BE2C (cell line): ENCODE measurements around the gene CAMK1.

Source experiments
- DNase-seq: peaks from one replicate; pipeline ENCODE4 v3.0.0-alpha.2; 2020
- H3K27me3 ChIP-seq: fragments of 250-450 bp; sonication (Bioruptor Pico); 2 replicates; pipeline ENCODE4 v1.5.1; 2020; ENCODE audit warnings: mild to moderate bottlenecking
- H3K36me3 ChIP-seq: fragments of 250-450 bp; sonication (Bioruptor Pico); 2 replicates; pipeline ENCODE4 v1.5.1; 2020; ENCODE audit warnings: mild to moderate bottlenecking
- H3K4me1 ChIP-seq: fragments of 250-450 bp; sonication (Bioruptor Pico); 2 replicates; pipeline ENCODE4 v1.5.1; 2020
- H3K4me3 ChIP-seq: 2 replicates; pipeline ENCODE4 v1.5.1; 2011; ENCODE audit warnings: low read depth, low read length
- H3K9me3 ChIP-seq: fragments of 250-450 bp; sonication (Bioruptor Pico); 2 replicates; pipeline ENCODE4 v1.5.1; 2020
- TF ChIP-seq, protein P1 (sequence below): IDR thresholded peaks from 2 replicates; pipeline ENCODE4 v1.5.1; 2012; ENCODE audit warnings: mild to moderate bottlenecking, low read depth, low read length

CAMK1 gene

DNA sequence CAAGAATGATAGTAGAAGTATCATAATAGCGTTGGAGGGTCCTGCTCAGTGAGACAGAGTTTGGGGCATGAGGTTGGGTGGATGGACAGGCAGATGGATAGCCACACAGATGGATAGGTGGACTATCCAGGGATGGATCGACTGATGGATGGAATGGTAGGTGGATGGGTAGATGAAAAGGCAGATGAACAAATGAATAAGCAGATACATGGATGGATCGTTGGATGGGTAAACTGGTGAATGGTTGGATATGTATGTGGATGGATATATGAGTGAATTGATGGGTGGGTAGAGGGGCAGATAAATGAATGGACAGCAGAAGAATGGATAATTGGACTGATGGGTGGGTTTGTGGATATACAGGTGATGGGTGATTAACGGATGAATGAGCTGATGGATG lies 56.6 kb downstream of the CAMK1 start:
- H3K36me3 ChIP-seq: no peaks in the 10 kb centered on the region
- DNase-seq: no peak
- TF ChIP-seq, protein P1, sequence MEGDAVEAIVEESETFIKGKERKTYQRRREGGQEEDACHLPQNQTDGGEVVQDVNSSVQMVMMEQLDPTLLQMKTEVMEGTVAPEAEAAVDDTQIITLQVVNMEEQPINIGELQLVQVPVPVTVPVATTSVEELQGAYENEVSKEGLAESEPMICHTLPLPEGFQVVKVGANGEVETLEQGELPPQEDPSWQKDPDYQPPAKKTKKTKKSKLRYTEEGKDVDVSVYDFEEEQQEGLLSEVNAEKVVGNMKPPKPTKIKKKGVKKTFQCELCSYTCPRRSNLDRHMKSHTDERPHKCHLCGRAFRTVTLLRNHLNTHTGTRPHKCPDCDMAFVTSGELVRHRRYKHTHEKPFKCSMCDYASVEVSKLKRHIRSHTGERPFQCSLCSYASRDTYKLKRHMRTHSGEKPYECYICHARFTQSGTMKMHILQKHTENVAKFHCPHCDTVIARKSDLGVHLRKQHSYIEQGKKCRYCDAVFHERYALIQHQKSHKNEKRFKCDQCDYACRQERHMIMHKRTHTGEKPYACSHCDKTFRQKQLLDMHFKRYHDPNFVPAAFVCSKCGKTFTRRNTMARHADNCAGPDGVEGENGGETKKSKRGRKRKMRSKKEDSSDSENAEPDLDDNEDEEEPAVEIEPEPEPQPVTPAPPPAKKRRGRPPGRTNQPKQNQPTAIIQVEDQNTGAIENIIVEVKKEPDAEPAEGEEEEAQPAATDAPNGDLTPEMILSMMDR: no peak
- H3K27me3 ChIP-seq: no peaks in the 10 kb centered on the region; the same call in 1 of the 2 replicates
- H3K9me3 ChIP-seq: no peaks in the 10 kb centered on the region
- no peak overlapping the region for H3K4me3 ChIP-seq
- no peaks in the 10 kb centered on the region; the same call in 1 of the 2 replicates for H3K4me1 ChIP-seq

DNA sequence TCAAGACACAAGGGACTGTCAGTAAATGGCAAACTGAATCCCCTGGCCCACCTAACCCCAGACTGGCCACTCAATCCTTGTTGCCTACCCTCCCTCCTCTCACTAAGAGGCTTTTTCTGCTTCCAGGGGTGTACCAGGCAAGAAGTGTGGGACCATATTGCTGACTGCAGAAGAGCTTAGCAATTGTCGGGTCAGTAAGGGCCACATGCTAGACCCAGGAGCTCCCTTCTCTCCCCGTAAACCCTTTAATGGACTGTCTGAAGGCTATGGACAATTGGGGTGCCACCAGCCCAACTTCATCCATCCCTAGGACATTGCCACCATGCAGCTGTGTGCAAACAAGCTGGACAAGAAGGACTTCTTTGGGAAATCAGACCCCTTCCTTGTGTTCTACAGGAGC lies 57.3 kb downstream of the CAMK1 start:
- H3K27me3 ChIP-seq: no peaks in the 10 kb centered on the region; the same call in 1 of the 2 replicates
- TF ChIP-seq, protein P1: no peak
- no peaks in the 10 kb centered on the region; the same call in 1 of the 2 replicates for H3K4me1 ChIP-seq
- no peaks in the 10 kb centered on the region for H3K36me3 ChIP-seq
- H3K4me3 ChIP-seq: no peak overlapping the region
- DNase-seq: no peak
- H3K9me3 ChIP-seq: no peaks in the 10 kb centered on the region

DNA sequence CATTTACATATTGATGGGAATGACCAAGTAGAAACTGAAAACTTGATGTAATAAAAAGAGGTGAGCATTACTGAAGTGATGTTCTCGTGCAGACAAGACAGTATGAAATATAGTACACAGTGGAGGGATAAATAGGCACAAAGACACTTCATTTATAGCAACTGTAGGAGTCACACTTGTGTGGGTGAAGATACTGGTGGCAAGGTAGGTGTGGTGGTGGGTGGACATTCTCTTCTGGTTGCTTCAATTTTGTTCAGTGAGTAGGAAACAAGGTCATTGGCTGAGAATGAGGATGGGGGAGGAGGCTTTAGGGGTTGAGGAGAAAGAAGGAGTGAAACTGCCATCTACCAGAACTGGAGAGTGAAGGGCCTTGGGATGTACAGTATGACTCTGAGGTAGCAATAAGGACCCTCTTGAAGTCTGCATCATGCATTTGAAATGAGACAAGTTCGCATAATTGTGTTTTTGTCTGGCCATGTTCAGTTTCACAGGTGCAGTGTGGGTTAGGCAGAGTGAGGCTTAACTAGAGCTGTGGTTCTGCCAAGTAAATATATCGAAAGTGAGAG lies 59.5 kb downstream of the CAMK1 start:
- H3K4me1 ChIP-seq: no peaks in the 10 kb centered on the region
- H3K27me3 ChIP-seq: no peaks in the 10 kb centered on the region; the same call in 1 of the 2 replicates
- no peak overlapping the region for H3K4me3 ChIP-seq
- H3K36me3 ChIP-seq: no peaks in the 10 kb centered on the region
- TF ChIP-seq, protein P1: no peak
- no peak for DNase-seq
- H3K9me3 ChIP-seq: no peaks in the 10 kb centered on the region
